ENCODE data around the gene IMPDH2.

IMPDH2 gene

DNA sequence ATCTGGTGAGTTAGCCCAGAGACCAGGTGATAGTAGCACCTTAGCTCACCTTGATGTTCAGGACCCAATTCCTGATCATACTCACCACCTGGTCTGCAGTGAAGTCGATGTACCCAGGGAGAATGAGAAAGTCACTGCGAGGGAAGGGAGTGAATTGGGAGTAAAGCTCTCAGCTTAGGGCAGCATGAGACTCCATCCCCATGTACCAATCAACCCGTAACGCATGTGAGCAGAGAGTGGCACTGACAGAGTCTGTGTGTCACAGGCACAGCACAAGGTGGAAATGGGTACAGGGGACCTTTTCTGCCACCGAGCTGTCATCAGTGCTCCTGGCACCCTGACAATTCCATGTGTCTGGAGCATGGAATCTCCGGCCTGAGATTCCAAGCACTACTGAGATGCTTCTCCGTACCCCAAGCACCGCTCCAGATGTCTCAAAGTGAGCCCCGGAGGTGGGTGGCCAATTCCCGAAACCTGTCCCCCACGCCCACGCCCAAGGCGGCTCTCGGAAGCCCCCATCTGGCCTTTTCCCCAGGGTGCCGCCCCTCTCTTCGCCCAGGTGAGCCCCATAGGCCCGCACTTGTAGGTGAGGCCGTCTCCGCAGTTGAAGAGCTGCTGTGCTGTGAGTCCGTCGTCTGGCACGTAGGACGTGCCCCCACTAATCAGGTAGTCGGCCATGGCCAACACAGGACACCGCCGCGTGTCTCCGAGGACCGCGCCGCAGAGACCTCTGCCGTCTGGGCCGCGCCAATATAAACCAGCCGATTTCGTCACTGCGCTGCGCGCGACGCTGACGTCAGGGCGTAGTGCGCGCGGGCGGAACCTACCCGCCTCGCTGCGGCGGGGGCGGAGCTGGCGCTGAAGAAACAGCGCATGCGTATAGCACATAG lies at the start of gene IMPDH2:
TSS of gene IMPDH2 (minus strand) at position 726 of the 890 bp plus-strand sequence. CDS start at position 678, 48 bp downstream.
- DNase-seq, result peak; percentile 84

DNA sequence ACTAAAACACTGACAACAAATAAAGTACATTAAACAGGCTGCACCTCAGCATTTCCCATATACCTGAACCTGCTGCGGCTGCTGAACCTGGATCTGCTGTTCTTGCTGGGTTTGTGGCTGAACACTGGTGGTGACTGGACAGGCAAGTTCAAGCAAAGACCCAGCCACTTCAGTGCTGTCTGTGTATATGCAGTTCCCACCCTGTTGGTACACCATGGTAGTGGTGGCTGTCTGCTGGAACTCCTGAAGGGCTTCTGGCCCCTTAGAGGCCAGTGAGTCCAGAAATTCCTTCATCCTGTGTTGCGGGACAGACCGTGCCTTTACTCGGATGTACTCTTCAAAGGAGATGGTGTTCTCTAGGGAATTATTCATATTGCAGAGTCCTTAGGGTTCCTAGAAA lies 47.4 kb upstream of the IMPDH2 start:
- DNase-seq, result no peak

DNA sequence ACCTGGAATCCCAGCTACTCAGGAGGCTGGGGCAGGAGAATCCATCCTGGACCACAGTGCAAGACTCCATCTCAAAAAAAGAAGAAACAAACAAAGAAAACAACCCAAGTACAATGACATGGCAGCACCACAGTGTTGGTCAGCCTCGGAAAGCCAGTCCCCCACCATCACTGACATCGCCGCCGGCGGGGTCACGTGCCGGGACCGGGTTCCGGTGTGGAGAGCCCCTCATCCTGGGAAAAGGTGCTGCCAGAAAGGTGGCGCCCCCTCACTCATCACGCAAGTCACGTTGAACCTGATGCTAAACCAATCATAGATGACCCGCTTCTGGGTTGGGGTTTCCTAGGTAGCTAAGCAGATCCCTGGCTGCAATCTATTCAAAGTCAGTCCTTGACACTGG lies 46.9 kb upstream of the IMPDH2 start:
- DNase-seq, result no peak

DNA sequence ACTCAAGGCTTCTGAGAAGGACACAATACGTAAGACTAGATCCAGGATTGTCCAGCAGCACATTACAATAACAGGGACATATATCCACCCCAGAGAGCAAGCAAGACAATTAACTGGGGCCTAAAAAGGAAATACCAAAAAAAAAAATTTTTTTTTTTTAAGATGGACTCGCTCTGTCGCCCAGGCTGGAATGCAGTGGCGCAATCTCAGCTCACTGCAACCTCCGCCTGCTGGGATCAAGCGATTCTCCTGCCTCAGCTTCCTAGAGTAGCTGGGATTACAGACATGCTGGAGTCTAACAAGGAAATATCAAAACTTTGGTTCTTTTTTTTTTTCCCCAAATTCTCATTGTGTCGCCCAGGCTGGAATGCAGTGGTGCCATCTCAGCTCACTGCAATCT lies 28.8 kb upstream of the IMPDH2 start:
- no peak for DNase-seq

DNA sequence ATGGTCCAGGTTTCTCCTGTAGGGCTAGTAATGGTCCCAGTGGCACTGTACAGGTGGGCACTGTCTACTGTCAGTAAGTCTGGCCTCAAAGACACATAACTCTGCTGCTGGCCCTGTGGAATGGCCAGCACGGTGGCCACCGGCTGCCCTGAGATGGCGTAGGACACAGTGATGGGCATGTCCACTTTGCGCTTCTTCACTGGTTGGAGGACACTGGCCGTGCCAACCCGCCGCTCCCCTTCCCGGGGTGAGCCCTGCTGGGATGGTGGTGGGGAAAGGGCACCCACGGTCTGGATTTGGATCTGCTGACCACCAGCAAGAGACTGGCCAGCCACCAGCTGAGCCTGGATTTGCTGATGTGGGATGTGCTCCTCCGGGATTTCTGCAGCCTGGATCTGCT lies 28.1 kb upstream of the IMPDH2 start:
- DNase-seq, result no peak

DNA sequence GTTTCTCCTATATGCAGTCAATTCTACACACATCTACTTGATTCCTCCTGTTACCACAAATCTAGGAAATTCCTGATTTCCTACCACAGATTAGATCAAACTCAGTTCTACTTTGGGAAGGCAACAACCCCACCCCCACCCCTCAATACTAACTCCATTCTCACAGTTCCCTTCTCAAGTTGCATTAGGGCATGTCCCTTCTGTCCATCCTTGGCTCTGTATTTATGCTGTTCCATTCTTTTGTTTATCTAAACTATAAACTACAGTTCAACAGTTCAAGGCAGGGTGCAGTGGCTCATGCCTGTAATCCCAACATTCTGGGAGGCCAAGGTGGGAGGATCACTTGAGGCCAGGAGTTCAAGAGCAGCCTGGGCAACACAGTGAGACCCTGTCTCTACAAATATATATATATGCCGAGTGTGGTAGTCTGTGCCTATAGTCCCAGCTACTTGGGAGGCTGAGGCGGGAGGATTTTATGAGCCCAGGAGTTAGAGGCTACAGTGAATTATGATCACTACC lies 25.2 kb upstream of the IMPDH2 start:
- DNase-seq, result no peak

DNA sequence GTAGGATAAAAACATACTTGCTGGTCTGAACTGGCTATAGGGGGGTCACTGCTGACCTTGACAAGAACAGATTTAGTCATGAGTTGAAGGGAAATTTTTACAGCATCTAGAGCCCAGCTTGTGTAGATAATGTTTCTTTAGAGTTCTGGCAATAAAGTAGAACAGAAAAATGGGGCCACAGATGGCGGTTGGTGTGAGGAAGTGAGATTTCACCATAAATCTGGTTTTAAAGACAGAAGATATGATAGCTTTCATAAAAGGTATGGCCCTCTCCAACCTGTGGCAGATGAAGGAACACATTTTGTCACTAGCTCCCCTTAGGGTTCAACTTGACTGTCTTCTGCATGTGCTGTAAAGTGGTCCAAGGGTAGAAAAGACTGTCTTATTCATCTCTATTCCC lies 24.3 kb upstream of the IMPDH2 start:
- no peak for DNase-seq

DNA sequence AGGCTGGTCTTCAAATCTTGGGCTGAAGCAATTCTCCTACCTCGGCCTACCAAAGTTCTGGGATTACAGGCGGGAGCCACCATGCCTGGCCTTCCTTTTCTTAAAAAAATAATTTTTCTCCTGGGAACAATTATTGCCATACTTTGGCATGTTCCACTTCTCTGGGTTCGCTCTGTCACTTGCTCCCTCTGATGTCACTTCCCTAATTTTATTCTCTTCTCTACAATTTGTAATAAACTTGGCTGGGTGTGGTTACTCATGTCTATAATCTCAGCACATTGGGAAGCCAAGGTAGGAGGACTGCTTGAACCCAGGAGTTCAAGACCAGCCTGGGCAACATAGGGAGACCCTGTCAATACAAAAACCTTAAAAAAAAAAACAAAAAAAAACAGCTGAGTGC lies 6.1 kb upstream of the IMPDH2 start:
- no peak for DNase-seq

DNA sequence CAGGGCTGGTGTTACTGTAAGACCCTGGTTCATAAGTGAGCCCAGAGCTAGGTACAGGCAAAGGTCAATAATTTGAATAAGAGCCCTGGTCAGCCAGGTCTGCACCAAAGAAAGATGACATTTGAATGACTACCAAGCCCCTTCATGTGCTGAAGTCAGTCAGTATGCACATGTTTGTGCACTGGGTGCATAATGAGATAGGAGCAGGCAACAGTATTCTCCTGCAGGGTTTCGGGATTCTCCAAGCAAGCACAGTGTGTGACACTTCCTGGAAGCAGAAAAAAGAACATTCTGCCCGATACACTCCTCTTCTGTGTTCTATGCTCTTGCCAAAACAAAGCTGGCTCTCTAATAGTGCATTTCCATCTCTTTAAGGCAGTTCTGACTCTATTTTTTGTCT lies 5.5 kb upstream of the IMPDH2 start:
- DNase-seq, result no peak

DNA sequence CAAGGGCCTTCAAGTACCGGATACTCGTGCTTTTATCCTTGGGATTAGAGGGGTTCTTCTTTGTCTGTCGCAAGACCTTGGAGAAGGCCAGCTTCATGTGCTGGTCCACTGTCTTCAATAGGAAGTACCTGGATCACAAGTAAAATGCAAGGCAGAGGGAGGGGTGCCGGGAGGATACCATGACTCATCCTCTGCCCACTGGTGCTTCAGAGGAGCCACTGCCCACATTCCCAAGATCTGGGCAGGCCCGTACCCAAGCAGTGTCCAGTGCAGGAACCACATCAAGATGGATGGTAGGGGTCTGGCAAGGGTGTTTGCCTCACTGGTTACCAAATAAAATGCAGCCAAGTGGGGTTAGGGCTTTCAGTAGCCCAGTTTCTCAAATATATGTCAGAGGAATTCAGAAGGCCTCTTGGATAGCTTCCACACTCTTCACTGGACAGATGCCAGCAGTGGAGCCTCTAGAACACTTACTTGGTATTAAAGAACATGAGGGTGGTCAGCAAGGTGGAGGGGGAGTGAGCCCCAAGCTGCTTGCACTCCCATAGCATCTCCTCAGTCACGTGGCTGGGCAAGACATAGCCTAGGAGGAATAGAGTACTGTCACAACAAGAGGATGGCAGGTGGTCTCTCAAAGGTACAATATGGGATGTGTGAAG lies 3.6 kb upstream of the IMPDH2 start:
- DNase-seq, result no peak

DNA sequence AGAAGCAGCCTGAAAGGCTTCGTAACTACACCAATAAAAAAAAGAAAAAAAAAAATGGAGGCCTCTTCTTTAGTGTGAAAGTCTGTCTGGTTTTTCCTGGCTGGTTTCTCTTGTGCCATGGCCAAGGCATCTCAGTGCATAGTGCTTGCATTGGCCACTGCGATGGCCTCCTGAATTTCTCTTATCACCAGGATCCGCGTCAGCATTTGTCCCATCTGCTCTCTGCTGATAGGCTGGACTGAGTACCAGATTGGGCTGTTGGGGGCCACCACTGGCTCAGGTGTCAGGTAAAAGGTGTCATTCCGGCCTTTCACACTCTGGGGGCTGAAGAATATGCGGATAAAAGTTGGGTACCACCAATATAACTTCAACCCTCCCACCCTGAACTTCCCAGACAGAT lies 1.1 kb upstream of the IMPDH2 start:
- DNase-seq, result no peak

DNA sequence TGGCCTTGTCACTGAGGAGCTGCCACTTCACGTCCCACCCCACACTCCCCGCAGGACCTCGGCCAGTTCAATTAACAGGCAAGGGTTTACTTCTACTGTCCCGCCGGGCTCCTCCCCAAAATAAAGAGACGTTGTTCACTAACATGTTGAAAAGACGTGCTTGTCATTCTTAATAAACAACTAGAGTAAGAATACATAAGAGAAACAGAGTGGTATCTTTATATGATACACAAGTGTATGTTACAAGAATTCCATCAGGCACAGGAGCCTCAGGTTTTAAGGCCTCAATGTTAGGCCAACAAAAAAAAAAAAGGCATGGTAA lies 326 bp upstream of the IMPDH2 start:
- no peak for DNase-seq

DNA sequence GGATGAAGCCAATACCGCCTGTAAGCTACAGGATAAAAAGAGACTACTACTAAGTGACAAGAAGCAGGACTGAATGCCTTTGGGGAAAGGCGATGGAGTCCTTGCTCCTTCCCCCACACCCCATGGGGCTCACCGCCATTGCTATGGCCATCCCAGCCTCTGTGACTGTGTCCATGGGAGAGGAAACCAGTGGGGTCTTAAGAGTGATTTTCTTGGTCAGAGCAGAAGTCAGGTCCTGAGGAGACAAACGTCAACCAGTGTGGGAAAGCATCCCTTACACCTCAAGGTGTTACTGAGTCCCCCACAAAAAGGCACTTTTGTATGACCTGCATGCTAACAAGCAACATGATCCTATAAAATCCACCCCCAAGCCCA lies 913 bp downstream of the IMPDH2 start:
- no peak for DNase-seq

DNA sequence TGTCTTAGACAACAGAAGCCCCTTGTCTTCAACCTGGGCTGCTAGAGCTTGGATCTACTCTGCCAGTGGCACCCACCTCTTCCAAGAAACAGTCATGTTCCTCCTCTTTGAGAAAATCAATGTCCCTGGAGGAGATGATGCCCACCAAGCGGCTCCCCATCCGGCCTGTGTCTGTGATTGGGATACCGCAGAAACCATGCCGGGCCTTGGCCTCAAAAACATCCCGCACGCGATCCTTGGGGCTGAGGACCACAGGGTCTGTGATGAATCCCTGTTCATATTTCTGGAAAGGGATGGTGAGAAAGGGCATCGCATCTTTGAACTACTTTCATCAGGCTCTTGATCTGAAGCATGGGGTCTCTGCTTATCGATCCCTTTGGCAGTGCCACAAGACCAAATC lies 1.6 kb downstream of the IMPDH2 start:
- no peak for DNase-seq

DNA sequence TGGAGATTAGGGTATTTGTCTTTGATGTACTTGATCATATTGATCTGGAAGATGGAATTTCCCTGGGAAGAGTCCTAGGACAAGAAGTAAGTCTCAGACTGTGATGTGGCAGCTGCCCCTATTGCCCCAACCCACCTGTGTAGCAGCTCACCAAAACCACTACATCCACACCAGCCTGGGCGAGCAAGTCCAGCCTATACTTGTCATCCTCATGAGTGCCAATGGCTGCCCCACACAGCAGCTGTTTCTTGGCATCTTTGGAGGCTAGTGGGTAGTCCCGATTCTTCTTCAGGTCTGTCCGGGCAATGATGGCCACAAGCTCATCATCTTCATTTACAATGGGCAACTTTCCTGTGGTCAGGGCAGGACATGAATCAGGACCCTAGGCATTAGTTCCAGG lies 2.7 kb downstream of the IMPDH2 start:
- no peak for DNase-seq

DNA sequence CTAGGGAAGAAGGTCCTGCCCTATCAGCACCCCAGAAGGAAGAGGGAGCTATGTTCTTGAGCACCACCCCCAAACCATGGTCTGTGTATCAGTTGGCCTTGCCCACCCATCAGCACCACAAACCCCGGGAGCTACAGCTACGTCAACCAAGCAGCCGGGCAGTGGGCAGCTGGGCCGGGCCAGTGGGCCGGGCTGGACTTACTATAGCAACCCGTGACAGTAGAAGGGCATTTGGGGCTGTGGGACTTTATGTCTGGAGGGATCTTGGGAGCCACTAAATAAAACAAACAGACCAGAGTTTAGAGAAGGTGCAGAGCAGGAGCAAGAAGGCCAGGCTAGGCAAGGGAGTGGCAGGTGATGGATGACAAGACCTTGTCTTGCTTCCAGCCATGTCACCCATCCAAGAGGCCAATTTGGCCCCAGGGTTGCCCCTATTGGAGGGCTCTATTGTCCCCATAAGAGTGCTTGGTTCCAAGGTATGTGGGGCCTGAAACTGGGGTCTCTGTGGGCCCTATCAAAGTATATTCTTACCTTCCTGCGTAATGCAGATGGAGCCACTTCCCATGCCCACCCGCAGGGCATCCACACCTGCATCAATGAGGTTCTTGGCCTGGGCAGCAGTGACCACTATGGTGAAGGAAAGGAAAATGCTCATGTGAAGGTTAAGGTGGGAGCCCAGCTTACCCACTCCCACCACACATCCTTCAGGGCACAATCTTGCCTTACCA lies 3.2 kb downstream of the IMPDH2 start:
- DNase-seq, result no peak

DNA sequence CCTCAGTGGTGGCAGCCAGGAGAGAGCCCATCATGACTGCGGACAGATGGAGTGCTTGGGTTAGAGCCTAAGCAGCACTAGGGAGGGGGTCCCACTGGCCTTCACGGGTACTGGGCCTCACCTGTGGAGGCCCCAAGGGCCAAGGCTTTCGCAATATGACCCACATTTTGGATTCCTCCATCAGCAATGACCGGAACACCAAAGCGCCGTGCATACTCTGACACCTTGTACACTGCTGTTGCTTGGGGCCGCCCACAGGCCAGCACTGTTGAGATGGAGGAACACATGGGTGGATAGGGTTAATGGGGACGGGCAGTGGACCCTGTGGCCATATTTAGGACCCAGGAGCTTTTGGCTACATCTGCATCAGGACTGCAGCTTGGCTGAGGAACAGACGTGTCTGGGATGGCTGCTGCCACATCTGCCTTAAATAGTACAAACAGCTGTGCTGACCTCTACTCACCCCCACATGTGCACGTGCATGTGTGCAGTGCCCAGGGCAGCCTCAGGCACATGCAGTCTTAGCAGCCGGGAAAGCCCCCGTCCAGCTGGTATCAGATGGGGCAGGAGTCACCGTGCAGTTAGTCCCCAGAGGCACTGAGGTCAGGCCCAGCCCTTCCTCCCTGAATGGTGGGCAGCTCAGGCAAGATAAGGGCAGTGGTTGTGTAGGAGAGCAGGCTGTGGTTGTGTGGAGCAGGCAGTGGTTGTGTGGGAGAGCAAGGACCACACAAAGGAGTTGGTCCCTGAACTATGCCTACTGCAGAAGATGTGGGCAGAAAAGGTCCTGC lies 4.0 kb downstream of the IMPDH2 start:
- no peak for DNase-seq

DNA sequence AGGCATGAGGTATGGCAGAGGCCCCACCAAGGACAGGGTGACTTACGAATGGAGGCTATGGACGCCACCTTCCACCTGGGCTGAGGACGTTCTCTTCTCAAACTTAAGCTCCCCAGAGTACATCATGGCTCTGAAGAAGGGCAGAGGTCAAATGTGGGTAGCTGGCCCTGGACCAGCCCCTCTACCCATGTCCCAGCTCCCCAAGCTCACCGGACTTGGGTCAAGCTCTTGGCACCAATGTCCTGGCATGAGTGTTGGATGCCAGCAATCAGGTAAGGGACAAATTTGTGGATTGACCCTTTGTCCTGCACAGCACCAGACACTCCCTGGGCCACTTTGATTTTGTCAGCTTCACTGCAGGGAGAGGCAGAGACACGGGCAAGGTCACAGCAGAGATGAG lies 4.7 kb downstream of the IMPDH2 start:
- no peak for DNase-seq

DNA sequence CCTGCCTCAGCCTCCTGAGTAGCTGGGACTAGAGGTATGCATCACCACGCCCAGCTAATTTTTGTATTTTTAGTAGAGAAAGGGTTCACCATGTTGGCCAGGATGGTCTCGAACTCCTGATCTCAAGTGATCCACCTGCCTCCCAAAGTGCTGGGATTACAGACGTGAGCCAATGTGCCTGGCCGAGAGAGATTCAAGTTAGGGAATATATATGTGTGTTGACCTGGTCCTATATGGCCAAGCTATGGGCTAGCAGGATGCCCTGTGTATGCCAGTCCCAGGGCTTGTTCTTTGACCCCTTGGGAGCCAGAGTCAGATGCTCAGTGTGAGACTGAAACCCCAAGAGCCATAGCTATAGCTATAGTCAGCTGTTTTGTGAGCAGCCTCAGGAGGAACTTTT lies 5.4 kb downstream of the IMPDH2 start:
- DNase-seq, result no peak

DNA sequence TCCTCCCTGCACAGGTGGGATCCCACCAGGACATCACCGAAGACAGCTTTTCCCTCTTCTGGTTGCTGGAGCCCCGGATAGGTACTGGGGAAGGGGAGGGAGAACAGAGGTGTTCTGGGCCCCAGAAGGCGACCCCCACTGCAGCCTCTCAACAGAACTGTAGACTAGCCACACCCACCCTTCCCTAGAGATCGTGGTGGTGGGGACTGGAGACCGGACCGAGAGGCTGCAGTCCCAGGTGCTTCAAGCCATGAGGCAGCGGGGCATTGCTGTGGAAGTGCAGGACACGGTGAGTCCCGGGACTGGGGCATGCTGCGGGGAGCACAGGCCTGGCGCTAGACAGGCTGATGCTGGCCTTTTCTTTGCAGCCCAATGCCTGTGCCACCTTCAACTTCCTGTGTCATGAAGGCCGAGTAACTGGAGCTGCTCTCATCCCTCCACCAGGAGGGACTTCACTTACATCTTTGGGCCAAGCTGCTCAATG lies 6.5 kb downstream of the IMPDH2 start:
- DNase-seq, result no peak

DNA sequence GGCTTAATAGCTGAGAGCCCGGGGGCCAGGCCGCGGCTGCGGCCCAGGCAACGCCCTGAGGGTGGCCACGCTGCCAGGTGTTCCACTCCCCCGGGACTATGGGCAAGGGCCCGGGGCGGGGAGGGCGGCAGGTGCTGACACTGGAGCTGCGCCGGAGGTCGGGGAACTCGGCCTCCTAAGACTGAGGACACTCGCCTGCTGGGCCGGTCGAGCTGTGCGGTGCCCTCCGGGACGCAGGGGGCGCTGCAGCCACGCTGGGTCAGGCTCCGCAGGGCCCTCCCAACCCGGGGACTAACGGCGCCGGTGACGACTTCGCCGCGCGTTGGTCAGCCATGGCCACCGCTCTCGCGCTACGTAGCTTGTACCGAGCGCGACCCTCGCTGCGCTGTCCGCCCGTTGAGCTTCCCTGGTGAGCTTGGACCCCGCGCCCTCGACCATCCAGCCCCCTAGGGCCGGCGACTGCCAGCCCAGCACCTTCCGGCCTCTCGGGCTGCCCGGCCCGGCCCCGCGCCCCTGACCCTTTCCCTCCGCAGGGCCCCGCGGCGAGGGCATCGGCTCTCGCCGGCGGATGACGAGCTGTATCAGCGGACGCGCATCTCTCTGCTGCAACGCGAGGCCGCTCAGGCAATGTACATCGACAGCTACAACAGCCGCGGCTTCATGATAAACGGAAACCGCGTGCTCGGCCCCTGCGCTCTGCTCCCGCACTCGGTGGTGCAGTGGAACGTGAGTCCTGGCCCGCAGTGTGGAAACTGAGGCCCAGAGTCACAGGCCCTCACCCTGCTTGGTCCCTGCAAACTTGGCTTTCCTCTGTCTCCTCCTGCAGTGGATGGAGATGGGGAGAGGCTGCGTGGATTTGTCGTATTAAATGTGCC lies 7.1 kb downstream of the IMPDH2 start, which contains the start of gene NDUFAF3:
TSS of gene NDUFAF3 (plus strand) at position 309 of the 875 bp plus-strand sequence. CDS start at position 333, 24 bp downstream.
- peak; percentile 56 for DNase-seq

All from NCI-H446 treated with DMSO at 0.1 percent for 48 hours (cell line).